HepG2 (cell line): ENCODE results near the gene ABHD1. TPM values are rescaled to one million over a fixed set of nuclear protein-coding genes. Genes with fewer than 3 reads are reported as not detected.
A peak's percentile ranks its signal among the peaks of the same experiment; 100 is the strongest.

ENCODE experiments used
- ARID4A ChIP-seq: sonication (generic); formaldehyde crosslinking; IDR thresholded peaks from 2 replicates; pipeline ENCODE4 v1.5.0; 2020; ENCODE audit warnings: mild to moderate bottlenecking, missing genetic modification reagents, borderline replicate concordance
- ARID5B ChIP-seq: IDR thresholded peaks from 2 replicates; pipeline ENCODE4 v1.4.0; 2020; ENCODE audit warnings: mild to moderate bottlenecking, missing genetic modification reagents
- ATF4 ChIP-seq, 2 experiments: fragments of 450-650 bp in 1 of 2; sonication (generic) in 1 of 2; formaldehyde crosslinking; IDR thresholded peaks; 2 replicates each; pipeline versions ENCODE4 v1.5.0 to v1.8.0; 2020 to 2022; ENCODE audit warnings: mild to moderate bottlenecking in 1 of 2, missing genetic modification reagents in 1 of 2
- CEBPG ChIP-seq: IDR thresholded peaks from 2 replicates; pipeline ENCODE4 v1.6.1; 2016
- HCFC1 ChIP-seq: fragments of 150-350 bp; IDR thresholded peaks from 2 replicates; pipeline ENCODE4 v1.6.1; 2014; ENCODE audit warnings: low read depth, low read length
- HNF1B ChIP-seq: sonication (generic); formaldehyde crosslinking; IDR thresholded peaks from 2 replicates; pipeline ENCODE4 v1.5.1; 2020; ENCODE audit warnings: mild to moderate bottlenecking, moderate library complexity, missing genetic modification reagents
- HOXA5 ChIP-seq: sonication (generic); formaldehyde crosslinking; IDR thresholded peaks from 2 replicates; pipeline ENCODE4 v1.4.0; 2020; ENCODE audit warnings: missing genetic modification reagents
- MTA1 ChIP-seq: sonication (generic); formaldehyde crosslinking; IDR thresholded peaks from 2 replicates; pipeline ENCODE4 v1.4.0; 2020; ENCODE audit warnings: missing genetic modification reagents, mild to moderate bottlenecking, borderline replicate concordance
- NCOA5 ChIP-seq: sonication (generic); formaldehyde crosslinking; IDR thresholded peaks from 2 replicates; pipeline ENCODE4 v1.4.0; 2020; ENCODE audit warnings: missing genetic modification reagents
- NFE2L2 ChIP-seq: fragments of 150-350 bp; IDR thresholded peaks from 2 replicates; pipeline ENCODE4 v1.6.1; 2014; ENCODE audit warnings: low read length
- PPARG ChIP-seq: conservative IDR thresholded peaks from 2 replicates; pipeline ENCODE4 v1.6.1; 2016; ENCODE audit warnings: missing biosample characterization, missing genetic modification reagents
- RFX1 ChIP-seq: fragments of 450-650 bp; IDR thresholded peaks from 2 replicates; pipeline ENCODE4 v1.6.1; 2017
- RNF2 ChIP-seq: fragments of 450-650 bp; conservative IDR thresholded peaks from 2 replicates; pipeline ENCODE4 v1.6.1; 2016; ENCODE audit warnings: low read depth
- YEATS4 ChIP-seq: sonication (generic); formaldehyde crosslinking; IDR thresholded peaks from 2 replicates; pipeline ENCODE4 v1.4.0; 2020; ENCODE audit warnings: missing genetic modification reagents, borderline replicate concordance
- ZKSCAN8 ChIP-seq: IDR thresholded peaks from 2 replicates; pipeline ENCODE4 v1.6.1; 2016; ENCODE audit warnings: borderline replicate concordance, missing genetic modification reagents, missing compliant biosample characterization
- ZNF570 ChIP-seq: sonication (generic); formaldehyde crosslinking; IDR thresholded peaks from 2 replicates; pipeline ENCODE4 v1.4.0; 2020; ENCODE audit warnings: mild to moderate bottlenecking, missing genetic modification reagents, borderline replicate concordance
- ZNF644 ChIP-seq: IDR thresholded peaks from 2 replicates; pipeline ENCODE4 v1.6.1; 2016; ENCODE audit warnings: low read depth
- ZSCAN31 ChIP-seq: sonication (generic); formaldehyde crosslinking; IDR thresholded peaks from 2 replicates; pipeline ENCODE4 v1.5.0; 2020; ENCODE audit warnings: low read depth, mild to moderate bottlenecking, missing genetic modification reagents
- polyA plus RNA-seq, 8 experiments: library from polyadenylated mRNA; depleted of rRNA in 3 of 8; stranded (reverse) in 7 of 8; unstranded in 1 of 8; fragments of >200 nt; fragmentation: Illumina TruSeq in 4 of 8; extraction: Trizol in 4 of 8; gene quantifications; 2 replicates each; pipeline versions ENCODE4 v1.2.1 to v1.2.3, GENCODE V29; 2011 to 2016; ENCODE audit warnings: low read depth in 4 of 8, missing spikeins in 1 of 8, mixed read lengths in 1 of 8; ENCODE audit not compliant: insufficient read depth in 1 of 8
- total RNA-seq, 5 experiments: library from RNA; depleted of rRNA; stranded (reverse); fragments of >200 nt; fragmentation: Illumina TruSeq; extraction: Trizol; gene quantifications; 2 replicates each; pipeline ENCODE4 v1.2.3, GENCODE V29; 2016; ENCODE audit warnings: low read depth in 1 of 5

ABHD1 gene
- total and polyA plus RNA-seq, 2 of the 13 experiments (the other 11 are each of a cell fraction or from before 2014, with no cell fraction given), result 0.04 to 0.81 TPM

GRCh38 chr2:27123302-27124150 is at the start of gene ABHD1 (continued):
- TF ChIP-seq ARID4A (CRISPR knock-in tag), result peak; percentile 72
- peak; percentile 49; the same call in 1 of the 2 replicates for TF ChIP-seq RNF2
- 0 out of 4 replicates have a peak, but pooled peaks of 1 of the 2 experiments have one; percentile 19 for TF ChIP-seq ATF4 (CRISPR knock-in tag; IDR thresholded peaks at IDR 0.05)
- peak; percentile 63 for TF ChIP-seq ARID5B (CRISPR knock-in tag)
- peak; percentile 56; the same call in 1 of the 2 replicates for TF ChIP-seq HNF1B (CRISPR knock-in tag)
- TF ChIP-seq YEATS4 (CRISPR knock-in tag), result peak; percentile 54; the same call in 1 of the 2 replicates
- TF ChIP-seq RFX1, result no peak
- TF ChIP-seq CEBPG (CRISPR knock-in tag), result peak; percentile 90
- 0 out of 2 replicates have a peak, but pooled peaks have one; percentile 75 for TF ChIP-seq ZNF570
- TF ChIP-seq NFE2L2, result peak; percentile 58
- peak; percentile 41; the same call in 1 of the 2 replicates for TF ChIP-seq HOXA5 (CRISPR knock-in tag)
- TF ChIP-seq PPARG (CRISPR knock-in tag), result no peak
- no peak for TF ChIP-seq NCOA5 (CRISPR knock-in tag)
- peak; percentile 65; the same call in 1 of the 2 replicates for TF ChIP-seq ZSCAN31 (CRISPR knock-in tag)
- peak; percentile 84 for TF ChIP-seq MTA1 (CRISPR knock-in tag)
- TF ChIP-seq ZKSCAN8 (CRISPR knock-in tag), result no peak
- TF ChIP-seq HCFC1, result peak; percentile 16; the same call in 1 of the 2 replicates
- 0 out of 2 replicates have a peak, but pooled peaks have one; percentile 40 for TF ChIP-seq ZNF644 (CRISPR knock-in tag)
